SK-N-SH treated with all-trans-retinoic acid at 6 μM for 48 hours (cell line): ENCODE measurements around the gene TJP2.

Experiments used
- ATAC-seq: fragments of 200-7000 bp; cut with Tn5 transposase; 3 replicates; pipeline ENCODE4 v1.9.1; 2020; ENCODE audit warnings: mild to moderate bottlenecking, moderate library complexity
- ARNTL ChIP-seq: fragments of 450-650 bp; formaldehyde crosslinking; IDR thresholded peaks from 2 replicates; pipeline ENCODE4 v1.5.0; 2020; ENCODE audit warnings: low read depth, mild to moderate bottlenecking, moderate library complexity, borderline replicate concordance
- CSDC2 ChIP-seq: fragments of 250-450 bp; sonication (Bioruptor Pico); IDR thresholded peaks from 2 replicates; pipeline ENCODE4 v1.5.0; 2020; ENCODE audit warnings: mild to moderate bottlenecking, moderate library complexity
- ISL1 ChIP-seq: fragments of 250-450 bp; sonication (Bioruptor Pico); IDR thresholded peaks from 2 replicates; pipeline ENCODE4 v2.1.2; 2022; ENCODE audit warnings: mild to moderate bottlenecking, moderate library complexity
- OSR1 ChIP-seq: fragments of 250-450 bp; sonication (Bioruptor Pico); IDR thresholded peaks from 2 replicates; pipeline ENCODE4 v1.8.0; 2022; ENCODE audit warnings: moderate library complexity, mild to moderate bottlenecking, inconsistent platforms
- PPARA ChIP-seq: fragments of 250-450 bp; sonication (Bioruptor Pico); IDR thresholded peaks from 2 replicates; pipeline ENCODE4 v1.5.0; 2020; ENCODE audit warnings: mild to moderate bottlenecking, borderline replicate concordance
- RARB ChIP-seq: fragments of 250-450 bp; sonication (Bioruptor Pico); IDR thresholded peaks from 2 replicates; pipeline ENCODE4 v1.8.0; 2021; ENCODE audit warnings: mild to moderate bottlenecking, moderate library complexity
- TCF4 ChIP-seq: fragments of 250-450 bp; sonication (Bioruptor Pico); IDR thresholded peaks from 2 replicates; pipeline ENCODE4 v1.8.0; 2021; ENCODE audit warnings: mild to moderate bottlenecking, moderate library complexity, borderline replicate concordance
- ZC3H10 ChIP-seq: fragments of 250-450 bp; sonication (Bioruptor Pico); IDR thresholded peaks from 2 replicates; pipeline ENCODE4 v1.5.1; 2021; ENCODE audit warnings: mild to moderate bottlenecking, moderate library complexity
- ZFP3 ChIP-seq: fragments of 250-450 bp; sonication (Bioruptor Pico); IDR thresholded peaks from 2 replicates; pipeline ENCODE4 v1.5.0; 2020; ENCODE audit warnings: mild to moderate bottlenecking, moderate library complexity
- ZFP30 ChIP-seq: fragments of 450-650 bp; formaldehyde crosslinking; IDR thresholded peaks from 2 replicates; pipeline ENCODE4 v1.5.0; 2022; ENCODE audit warnings: mild to moderate bottlenecking, moderate library complexity
- ZNF565 ChIP-seq: fragments of 450-650 bp; formaldehyde crosslinking; conservative IDR thresholded peaks from 2 replicates; pipeline ENCODE4 v1.5.0; 2020; ENCODE audit warnings: low read depth, mild to moderate bottlenecking, moderate library complexity
- ZNF8 ChIP-seq: fragments of 450-650 bp; formaldehyde crosslinking; IDR thresholded peaks from 2 replicates; pipeline ENCODE4 v1.5.0; 2020; ENCODE audit warnings: mild to moderate bottlenecking, moderate library complexity
- TF ChIP-seq, protein P1 (sequence below): fragments of 250-450 bp; sonication (Bioruptor Pico); IDR thresholded peaks from 2 replicates; pipeline ENCODE4 v1.5.0; 2020; ENCODE audit warnings: mild to moderate bottlenecking, moderate library complexity
- TF ChIP-seq, protein P2 (sequence below): fragments of 250-450 bp; sonication (Bioruptor Pico); IDR thresholded peaks from 2 replicates; pipeline ENCODE4 v1.5.1; 2021; ENCODE audit warnings: mild to moderate bottlenecking, moderate library complexity
- TF ChIP-seq, protein P3 (sequence below): fragments of 250-450 bp; sonication (Bioruptor Pico); IDR thresholded peaks from 2 replicates; pipeline ENCODE4 v1.5.1; 2020; ENCODE audit warnings: low read depth, mild to moderate bottlenecking, moderate library complexity
- TF ChIP-seq, protein P4 (sequence below): fragments of 250-450 bp; sonication (Bioruptor Pico); IDR thresholded peaks from 2 replicates; pipeline ENCODE4 v1.8.0; 2021; ENCODE audit warnings: low read depth, mild to moderate bottlenecking, moderate library complexity, borderline replicate concordance

Gene TJP2

DNA sequence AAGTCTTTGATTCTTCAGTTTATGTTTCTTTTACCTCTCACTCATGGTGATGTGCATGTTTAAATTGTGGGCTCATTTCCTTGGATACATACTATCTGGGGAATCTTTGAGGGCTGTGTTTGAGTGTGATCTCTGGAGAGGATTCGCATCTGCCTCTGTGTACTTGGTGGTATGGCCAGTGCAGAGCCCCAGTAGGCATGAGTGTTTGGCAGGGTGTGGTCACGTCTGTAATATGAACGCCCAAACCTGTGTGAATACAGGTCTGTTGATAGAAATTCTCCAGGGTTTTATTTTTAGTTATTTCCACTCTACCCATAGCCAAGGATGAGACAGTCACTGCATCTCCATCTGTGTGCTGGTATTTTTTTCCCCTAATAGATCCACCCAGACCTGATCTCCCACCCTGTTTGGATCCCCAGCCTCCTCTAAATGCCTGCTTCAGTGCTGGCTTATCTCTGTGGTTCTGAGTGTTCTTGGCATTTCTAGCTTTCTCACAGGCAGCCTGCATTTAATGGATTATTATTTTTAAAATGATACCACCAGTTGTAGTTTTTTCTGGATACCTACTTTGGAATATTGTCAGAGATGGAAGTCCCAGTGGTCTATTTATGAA is 37.5 kb downstream of the TJP2 start (continued):
- TF ChIP-seq, protein P1, sequence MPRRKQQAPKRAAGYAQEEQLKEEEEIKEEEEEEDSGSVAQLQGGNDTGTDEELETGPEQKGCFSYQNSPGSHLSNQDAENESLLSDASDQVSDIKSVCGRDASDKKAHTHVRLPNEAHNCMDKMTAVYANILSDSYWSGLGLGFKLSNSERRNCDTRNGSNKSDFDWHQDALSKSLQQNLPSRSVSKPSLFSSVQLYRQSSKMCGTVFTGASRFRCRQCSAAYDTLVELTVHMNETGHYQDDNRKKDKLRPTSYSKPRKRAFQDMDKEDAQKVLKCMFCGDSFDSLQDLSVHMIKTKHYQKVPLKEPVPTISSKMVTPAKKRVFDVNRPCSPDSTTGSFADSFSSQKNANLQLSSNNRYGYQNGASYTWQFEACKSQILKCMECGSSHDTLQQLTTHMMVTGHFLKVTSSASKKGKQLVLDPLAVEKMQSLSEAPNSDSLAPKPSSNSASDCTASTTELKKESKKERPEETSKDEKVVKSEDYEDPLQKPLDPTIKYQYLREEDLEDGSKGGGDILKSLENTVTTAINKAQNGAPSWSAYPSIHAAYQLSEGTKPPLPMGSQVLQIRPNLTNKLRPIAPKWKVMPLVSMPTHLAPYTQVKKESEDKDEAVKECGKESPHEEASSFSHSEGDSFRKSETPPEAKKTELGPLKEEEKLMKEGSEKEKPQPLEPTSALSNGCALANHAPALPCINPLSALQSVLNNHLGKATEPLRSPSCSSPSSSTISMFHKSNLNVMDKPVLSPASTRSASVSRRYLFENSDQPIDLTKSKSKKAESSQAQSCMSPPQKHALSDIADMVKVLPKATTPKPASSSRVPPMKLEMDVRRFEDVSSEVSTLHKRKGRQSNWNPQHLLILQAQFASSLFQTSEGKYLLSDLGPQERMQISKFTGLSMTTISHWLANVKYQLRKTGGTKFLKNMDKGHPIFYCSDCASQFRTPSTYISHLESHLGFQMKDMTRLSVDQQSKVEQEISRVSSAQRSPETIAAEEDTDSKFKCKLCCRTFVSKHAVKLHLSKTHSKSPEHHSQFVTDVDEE (CRISPR knock-in tag), result no peak
- TF ChIP-seq ZNF565 (CRISPR knock-in tag) (no peak), ARNTL (CRISPR knock-in tag) (no peak), ZNF8 (no peak), RARB (CRISPR knock-in tag) (no peak)
- TF ChIP-seq, protein P2, sequence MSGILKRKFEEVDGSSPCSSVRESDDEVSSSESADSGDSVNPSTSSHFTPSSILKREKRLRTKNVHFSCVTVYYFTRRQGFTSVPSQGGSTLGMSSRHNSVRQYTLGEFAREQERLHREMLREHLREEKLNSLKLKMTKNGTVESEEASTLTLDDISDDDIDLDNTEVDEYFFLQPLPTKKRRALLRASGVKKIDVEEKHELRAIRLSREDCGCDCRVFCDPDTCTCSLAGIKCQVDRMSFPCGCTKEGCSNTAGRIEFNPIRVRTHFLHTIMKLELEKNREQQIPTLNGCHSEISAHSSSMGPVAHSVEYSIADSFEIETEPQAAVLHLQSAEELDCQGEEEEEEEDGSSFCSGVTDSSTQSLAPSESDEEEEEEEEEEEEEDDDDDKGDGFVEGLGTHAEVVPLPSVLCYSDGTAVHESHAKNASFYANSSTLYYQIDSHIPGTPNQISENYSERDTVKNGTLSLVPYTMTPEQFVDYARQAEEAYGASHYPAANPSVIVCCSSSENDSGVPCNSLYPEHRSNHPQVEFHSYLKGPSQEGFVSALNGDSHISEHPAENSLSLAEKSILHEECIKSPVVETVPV (CRISPR knock-in tag), result no peak

DNA sequence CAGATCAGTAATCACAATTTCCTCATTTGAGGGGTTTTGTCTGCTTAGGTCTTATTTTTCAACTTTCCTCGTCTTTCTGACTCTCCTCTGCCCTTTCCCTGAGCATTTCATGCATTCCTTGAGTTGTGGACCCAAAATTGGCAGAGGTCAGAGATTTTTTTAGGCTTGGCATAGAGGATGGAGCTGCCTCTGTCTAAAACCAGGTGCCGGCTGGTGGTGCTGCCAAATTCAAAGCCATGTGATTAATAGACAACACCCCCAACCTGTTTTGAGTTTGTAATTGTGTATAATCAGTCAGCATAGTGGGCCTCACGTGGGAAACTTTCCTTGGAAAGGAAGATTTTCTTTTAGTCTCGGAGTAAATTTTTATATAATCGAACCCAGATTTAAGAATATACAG is 39.6 kb downstream of the TJP2 start:
- TF ChIP-seq ZNF8, result no peak
- TF ChIP-seq ARNTL (CRISPR knock-in tag), result no peak
- TF ChIP-seq PPARA, result no peak
- no peak for TF ChIP-seq CSDC2 (CRISPR knock-in tag)
- TF ChIP-seq TCF4 (CRISPR knock-in tag), result no peak
- no peak for ATAC-seq

DNA sequence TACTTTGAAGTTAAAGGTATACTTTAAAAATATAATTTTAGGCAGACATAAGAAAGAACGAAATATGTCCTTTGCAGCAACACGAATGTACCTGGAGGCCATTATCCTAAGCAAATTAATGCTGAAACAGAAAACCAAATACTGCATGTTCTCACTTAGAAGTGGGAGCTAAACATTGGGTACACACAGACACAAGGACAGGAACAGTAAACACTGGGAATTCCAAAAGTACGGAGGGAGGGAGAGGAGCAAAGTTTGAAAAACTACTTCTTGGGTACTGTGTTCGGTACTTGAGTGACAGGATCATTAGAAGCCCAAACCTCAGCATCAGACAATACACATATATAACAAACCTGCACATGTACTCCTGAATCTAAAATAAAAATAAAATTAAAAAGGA is 40.9 kb downstream of the TJP2 start:
- ATAC-seq, result no peak
- TF ChIP-seq, protein P3, sequence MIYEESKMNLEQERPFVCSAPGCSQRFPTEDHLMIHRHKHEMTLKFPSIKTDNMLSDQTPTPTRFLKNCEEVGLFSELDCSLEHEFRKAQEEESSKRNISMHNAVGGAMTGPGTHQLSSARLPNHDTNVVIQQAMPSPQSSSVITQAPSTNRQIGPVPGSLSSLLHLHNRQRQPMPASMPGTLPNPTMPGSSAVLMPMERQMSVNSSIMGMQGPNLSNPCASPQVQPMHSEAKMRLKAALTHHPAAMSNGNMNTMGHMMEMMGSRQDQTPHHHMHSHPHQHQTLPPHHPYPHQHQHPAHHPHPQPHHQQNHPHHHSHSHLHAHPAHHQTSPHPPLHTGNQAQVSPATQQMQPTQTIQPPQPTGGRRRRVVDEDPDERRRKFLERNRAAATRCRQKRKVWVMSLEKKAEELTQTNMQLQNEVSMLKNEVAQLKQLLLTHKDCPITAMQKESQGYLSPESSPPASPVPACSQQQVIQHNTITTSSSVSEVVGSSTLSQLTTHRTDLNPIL (CRISPR knock-in tag), result no peak
- TF ChIP-seq ARNTL (CRISPR knock-in tag) (no peak), ZFP3 (CRISPR knock-in tag) (no peak), ISL1 (no peak), RARB (CRISPR knock-in tag) (no peak), ZFP30 (no peak), ZNF565 (CRISPR knock-in tag) (no peak), PPARA (no peak)
- TF ChIP-seq, protein P4, sequence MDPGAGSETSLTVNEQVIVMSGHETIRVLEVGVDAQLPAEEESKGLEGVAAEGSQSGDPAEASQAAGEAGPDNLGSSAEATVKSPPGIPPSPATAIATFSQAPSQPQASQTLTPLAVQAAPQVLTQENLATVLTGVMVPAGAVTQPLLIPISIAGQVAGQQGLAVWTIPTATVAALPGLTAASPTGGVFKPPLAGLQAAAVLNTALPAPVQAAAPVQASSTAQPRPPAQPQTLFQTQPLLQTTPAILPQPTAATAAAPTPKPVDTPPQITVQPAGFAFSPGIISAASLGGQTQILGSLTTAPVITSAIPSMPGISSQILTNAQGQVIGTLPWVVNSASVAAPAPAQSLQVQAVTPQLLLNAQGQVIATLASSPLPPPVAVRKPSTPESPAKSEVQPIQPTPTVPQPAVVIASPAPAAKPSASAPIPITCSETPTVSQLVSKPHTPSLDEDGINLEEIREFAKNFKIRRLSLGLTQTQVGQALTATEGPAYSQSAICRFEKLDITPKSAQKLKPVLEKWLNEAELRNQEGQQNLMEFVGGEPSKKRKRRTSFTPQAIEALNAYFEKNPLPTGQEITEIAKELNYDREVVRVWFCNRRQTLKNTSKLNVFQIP (CRISPR knock-in tag), result no peak
- TF ChIP-seq, protein P1 (CRISPR knock-in tag), result no peak

DNA sequence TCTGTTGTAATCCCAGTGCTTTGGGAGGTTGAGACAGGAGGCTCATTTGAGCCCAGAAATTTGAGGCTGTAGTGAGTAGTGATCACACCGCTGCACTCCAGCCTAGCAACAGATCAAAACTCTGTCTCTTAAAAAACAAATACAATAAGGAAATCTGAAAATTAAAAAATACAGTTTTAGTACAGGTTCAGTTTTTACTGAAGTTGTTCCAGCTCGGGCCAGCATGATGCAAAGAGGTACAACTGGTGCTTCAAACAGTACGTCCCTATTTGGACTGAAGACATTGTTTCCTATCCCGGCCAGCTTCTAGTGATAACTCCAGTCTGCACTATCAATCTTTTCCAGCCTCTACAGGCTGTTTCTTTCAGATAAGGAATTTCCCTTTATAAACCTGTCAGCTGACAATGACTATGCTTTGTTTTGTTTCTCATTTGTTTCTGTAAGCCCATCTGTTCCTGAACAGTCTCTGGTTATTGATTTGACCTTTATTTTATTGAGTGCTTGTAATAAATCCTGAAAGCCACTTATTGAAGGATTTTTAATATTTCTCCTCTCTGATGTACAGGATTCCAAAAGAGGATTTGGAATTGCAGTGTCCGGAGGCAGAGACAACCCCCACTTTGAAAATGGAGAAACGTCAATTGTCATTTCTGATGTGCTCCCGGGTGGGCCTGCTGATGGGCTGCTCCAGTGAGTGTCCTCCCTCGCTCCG is 41.9 kb downstream of the TJP2 start:
- ATAC-seq, result no peak
- TF ChIP-seq CSDC2 (CRISPR knock-in tag), result no peak
- no peak for TF ChIP-seq ISL1
- TF ChIP-seq ZC3H10 (CRISPR knock-in tag), result no peak
- TF ChIP-seq ZNF8, result no peak
- TF ChIP-seq, protein P2 (CRISPR knock-in tag), result no peak
- no peak for TF ChIP-seq TCF4 (CRISPR knock-in tag)
- TF ChIP-seq, protein P3 (CRISPR knock-in tag), result no peak
- no peak for TF ChIP-seq PPARA
- TF ChIP-seq, protein P1 (CRISPR knock-in tag), result no peak
- TF ChIP-seq OSR1 (CRISPR knock-in tag), result no peak
